Right renal pelvis (tissue), 4 donors: Measurements from ENCODE around the gene OR2D3. TPM values are rescaled to one million over a fixed set of nuclear protein-coding genes. Genes with fewer than 3 reads are reported as not detected.
"Not testable (repeated sequence)": the region's sequence is repeated elsewhere in the genome, so short reads cannot be mapped to it uniquely, and the experiment has no call there.

Experiments used
- DNase-seq, 4 donors: peaks; one replicate each; pipeline ENCODE4 v3.0.0-alpha.2; 2013; ENCODE audit warnings: low read depth in 4 of 4, low spot score in 3 of 4, missing footprints in 1 of 4
- polyA plus RNA-seq, 4 donors: library from polyadenylated mRNA; unstranded; fragments of 120-200 nt; gene quantifications; one replicate each; pipeline ENCODE4 v1.2.1, GENCODE V29; 2013; ENCODE audit not compliant: insufficient read length in 4 of 4

Gene OR2D3, protein sequence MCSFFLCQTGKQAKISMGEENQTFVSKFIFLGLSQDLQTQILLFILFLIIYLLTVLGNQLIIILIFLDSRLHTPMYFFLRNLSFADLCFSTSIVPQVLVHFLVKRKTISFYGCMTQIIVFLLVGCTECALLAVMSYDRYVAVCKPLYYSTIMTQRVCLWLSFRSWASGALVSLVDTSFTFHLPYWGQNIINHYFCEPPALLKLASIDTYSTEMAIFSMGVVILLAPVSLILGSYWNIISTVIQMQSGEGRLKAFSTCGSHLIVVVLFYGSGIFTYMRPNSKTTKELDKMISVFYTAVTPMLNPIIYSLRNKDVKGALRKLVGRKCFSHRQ
- not detected for polyA plus RNA-seq

DNA sequence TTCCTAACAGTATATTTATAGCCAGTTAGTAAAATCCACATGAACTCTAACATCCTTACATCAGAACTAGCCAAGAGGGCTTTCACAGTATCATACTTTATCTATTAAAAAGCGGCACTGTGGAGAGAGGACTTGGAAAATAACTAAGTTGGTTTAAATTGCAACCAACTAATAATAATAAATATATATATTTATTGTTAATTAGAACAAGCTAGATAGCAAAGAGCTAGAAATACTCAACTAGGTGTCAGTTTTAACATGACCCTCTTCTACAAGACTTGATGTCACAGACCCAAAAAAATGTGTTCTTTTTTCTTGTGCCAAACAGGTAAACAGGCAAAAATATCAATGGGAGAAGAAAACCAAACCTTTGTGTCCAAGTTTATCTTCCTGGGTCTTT lies at the start of gene OR2D3:
Gene OR2D3, plus strand, starts transcription at position 301 of the 400 bp plus-strand sequence. Its CDS starts 0 bp downstream, at position 301.
- no peak for DNase-seq

- no peak for DNase-seq
These were observed 49.5 kb upstream of the OR2D3 start for GRCh38 chr11:6871278-6871677.

- no peak for DNase-seq
These were observed 45.0 kb upstream of the OR2D3 start for GRCh38 chr11:6875761-6876160.

- no peak for DNase-seq
These were observed 44.5 kb upstream of the OR2D3 start, which contains the start of gene OR10A4 for GRCh38 chr11:6876325-6876724. Gene OR10A4, plus strand, starts transcription at chr11:6876625. Its CDS starts 23 bp downstream, at chr11:6876648.

- DNase-seq = no peak
These were observed 43.9 kb upstream of the OR2D3 start for GRCh38 chr11:6876914-6877313.

DNA sequence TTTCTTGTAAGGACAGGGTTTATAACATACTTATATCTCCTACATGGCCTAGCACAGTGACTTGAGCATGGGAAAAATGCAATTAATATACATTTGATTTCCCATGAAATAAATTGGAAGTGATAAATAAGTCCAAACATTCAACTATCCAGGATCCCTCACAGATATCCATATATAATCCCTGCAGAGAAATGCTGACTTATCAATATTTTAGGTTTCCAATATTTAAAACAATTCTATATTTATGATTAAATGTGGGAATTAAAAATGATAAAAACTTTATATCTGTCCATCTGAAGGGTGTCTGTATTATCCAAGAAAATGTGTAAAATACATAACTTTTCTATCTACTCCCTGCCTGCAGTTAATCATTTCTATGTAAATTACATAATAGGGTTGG lies 38.1 kb upstream of the OR2D3 start:
- DNase-seq = no peak

- not testable (repeated sequence) for DNase-seq
These were observed 33.1 kb upstream of the OR2D3 start for GRCh38 chr11:6887711-6888110.

DNA sequence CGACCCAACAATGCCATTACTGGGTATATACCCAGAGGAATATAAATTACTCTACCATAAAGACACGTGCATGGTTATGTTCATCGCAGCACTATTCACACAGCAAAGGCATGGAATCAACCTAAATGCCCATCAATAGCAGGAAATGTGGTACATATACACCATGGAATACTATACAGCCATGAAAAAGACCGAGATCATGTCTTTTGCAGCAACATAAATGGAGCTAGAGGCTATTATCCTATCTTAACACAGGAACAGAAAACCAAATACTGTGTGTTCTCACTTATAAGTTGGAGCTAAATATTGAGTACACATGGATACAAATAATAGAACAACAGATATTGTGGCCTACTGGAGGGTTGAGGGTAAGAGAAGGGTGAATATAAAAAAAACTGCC lies 32.0 kb upstream of the OR2D3 start:
- no peak for DNase-seq

GRCh38 chr11:6889835-6890234 lies 31.0 kb upstream of the OR2D3 start:
- no peak for DNase-seq

- DNase-seq = no peak
These were observed 28.4 kb upstream of the OR2D3 start, which contains the start of gene OR2D2 for GRCh38 chr11:6892400-6892799. Gene OR2D2, minus strand, starts transcription at chr11:6892500. Its CDS starts 0 bp downstream, at chr11:6892500.

GRCh38 chr11:6894097-6894496 lies 26.7 kb upstream of the OR2D3 start:
- DNase-seq = no peak

DNA sequence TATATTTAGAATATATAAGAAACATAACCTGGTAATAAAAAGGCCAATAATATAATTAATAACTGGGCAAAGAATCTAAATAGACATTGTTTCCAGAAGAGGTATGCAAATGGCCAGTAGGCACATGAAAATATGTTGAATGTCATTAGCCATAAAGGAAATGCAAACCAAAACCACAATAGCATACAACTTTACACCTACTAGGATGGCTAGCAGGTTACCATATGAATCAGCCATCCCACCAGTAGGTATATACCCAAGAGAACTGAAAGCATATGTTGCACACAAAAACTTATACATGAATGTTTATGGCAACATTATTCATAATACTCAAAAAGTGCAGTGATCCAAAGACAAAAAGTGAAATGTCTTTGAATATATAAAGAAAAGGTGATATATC lies 25.8 kb upstream of the OR2D3 start:
- no peak for DNase-seq

DNA sequence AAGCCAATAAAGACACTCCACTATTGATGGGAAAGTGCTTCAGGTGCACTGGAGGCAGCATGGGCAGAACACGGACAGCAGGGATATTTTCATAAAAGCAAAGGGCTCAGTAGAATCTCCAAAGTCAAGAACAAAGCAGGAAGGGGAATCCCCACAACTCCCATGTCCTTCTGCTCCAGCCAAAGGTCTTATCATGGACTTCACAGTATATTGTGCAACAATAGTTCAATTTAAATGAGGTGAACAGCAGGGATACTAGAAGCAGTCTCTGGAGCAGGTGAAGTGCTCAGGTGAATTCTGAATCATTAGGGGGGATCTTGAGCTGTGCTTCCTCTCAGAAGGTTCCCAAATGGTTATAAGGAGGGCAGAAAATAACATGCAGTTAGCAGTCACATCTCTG lies 21.9 kb upstream of the OR2D3 start:
- no peak for DNase-seq

GRCh38 chr11:6900327-6900999 lies 20.3 kb upstream of the OR2D3 start:
- DNase-seq = no peak

GRCh38 chr11:6904804-6905203 lies 16.0 kb upstream of the OR2D3 start:
- DNase-seq = not testable (repeated sequence)

- DNase-seq = no peak
These were observed 9.4 kb upstream of the OR2D3 start for GRCh38 chr11:6911378-6911777.

- DNase-seq = no peak
These were observed 8.9 kb upstream of the OR2D3 start for GRCh38 chr11:6911948-6912347.

DNA sequence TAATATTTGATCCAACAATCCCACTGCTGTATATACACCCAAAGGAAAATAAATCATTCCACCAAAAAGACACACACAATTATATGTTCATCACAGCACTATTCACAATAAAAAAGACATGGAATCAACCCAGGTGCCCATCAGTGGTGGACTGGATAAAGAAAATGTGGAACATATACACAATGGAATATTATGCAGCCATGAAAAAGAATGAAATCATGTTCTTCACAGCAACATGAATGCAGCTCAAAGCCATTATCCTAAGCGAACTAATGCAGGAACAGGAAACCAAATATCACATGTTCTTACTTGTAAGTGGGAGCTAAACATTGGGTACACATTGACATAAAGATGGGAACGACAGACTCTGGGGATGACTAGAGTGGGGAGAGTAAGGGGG lies 1.1 kb upstream of the OR2D3 start:
- DNase-seq = no peak

DNA sequence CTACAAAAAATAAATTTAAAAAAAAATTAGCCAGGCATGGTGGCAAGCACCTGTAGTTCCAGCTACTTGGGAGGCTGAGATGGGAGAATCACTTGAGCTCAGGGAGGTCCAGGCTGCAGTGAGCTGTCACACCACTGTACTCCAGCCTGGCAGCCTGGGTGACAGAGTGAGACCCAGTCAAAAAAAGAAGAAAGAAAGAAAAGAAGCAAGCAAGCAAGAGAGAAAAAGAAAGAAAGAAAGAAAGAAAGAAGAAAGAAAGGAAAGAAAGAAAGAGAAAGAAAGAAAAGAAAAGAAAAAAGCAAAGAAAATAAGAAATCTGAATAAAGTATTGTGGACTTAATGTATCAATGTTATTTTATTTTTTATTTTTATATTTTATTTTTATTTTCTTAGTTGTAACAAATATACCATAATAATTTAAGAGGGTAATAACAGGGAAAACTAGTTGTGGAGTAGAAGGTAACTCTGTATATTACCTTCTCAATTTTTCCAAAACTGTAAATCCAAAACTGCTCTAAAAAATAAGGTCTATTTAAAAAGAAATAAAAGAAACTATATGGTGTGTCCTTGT lies 4.3 kb downstream of the OR2D3 start:
- DNase-seq = no peak

GRCh38 chr11:6925636-6926207 lies 4.9 kb downstream of the OR2D3 start:
- DNase-seq = no peak
